H1 (cell line): ENCODE data around the gene CYP4A22. TPM values are rescaled to one million over a fixed set of nuclear protein-coding genes. Genes with fewer than 3 reads are reported as not detected.

Experiments
- CTCF ChIA-PET: fragments of 300-600 bp; sonication (Branson Sonifier 250); formaldehyde crosslinking; loops from one replicate; lab custom pipeline; 2021; ENCODE audit not compliant: partially characterized antibody; lab: Charles Lee
- POLR2A ChIA-PET: fragments of 300-600 bp; sonication (Branson Sonifier 250); formaldehyde crosslinking; loops from one replicate; lab custom pipeline; 2021; ENCODE audit warnings: inconsistent platforms; ENCODE audit not compliant: partially characterized antibody; lab: Charles Lee
- DNase-seq, 2 experiments: peaks; one replicate each; pipeline versions ENCODE4 v3.0.0 to v3.0.0-alpha.2; 2010 to 2022; ENCODE audit warnings: low spot score in 2 of 2, low read depth in 1 of 2, mixed read lengths in 1 of 2
- FAIRE-seq: peaks from 2 replicates; lab custom pipeline; 2011; peaks lifted over from hg19 to GRCh38; lab: Jason Lieb, UNC
- H2AFZ ChIP-seq: 2 replicates; pipeline ENCODE4 v1.8.1; 2012; ENCODE audit warnings: low read length, inconsistent platforms
- H2AK5ac ChIP-seq: 2 replicates; pipeline ENCODE4 v1.6.1; 2013; ENCODE audit warnings: low read depth, low read length
- H2BK120ac ChIP-seq: replicated peaks from 2 replicates; pipeline ENCODE3; 2013; ENCODE audit warnings: low read depth, low read length, inconsistent platforms
- H2BK12ac ChIP-seq: 2 replicates; pipeline ENCODE4 v1.6.1; 2013; ENCODE audit warnings: low read depth, low read length
- H2BK15ac ChIP-seq: 2 replicates; pipeline ENCODE4 v1.6.1; 2013; ENCODE audit warnings: low read length
- H2BK20ac ChIP-seq: 2 replicates; pipeline ENCODE4 v1.6.1; 2013; ENCODE audit warnings: low read length
- H2BK5ac ChIP-seq: 2 replicates; pipeline ENCODE4 v1.6.1; 2013; ENCODE audit warnings: low read depth, low read length
- H3K14ac ChIP-seq: 2 replicates; pipeline ENCODE4 v1.6.1; 2013; ENCODE audit warnings: inconsistent platforms; ENCODE audit not compliant: insufficient read length
- H3K18ac ChIP-seq: 2 replicates; pipeline ENCODE4 v1.6.1; 2013; ENCODE audit warnings: low read length; ENCODE audit errors: extremely low read depth
- H3K23ac ChIP-seq: 2 replicates; pipeline ENCODE4 v1.6.1; 2013; ENCODE audit warnings: inconsistent platforms; ENCODE audit not compliant: insufficient read length
- H3K23me2 ChIP-seq: 2 replicates; pipeline ENCODE4 v1.6.1; 2013; ENCODE audit warnings: low read depth, low read length
- H3K27ac ChIP-seq: 2 replicates; pipeline ENCODE4 v1.6.1; 2011; ENCODE audit warnings: low read depth, low read length, inconsistent platforms
- H3K27me3 ChIP-seq, 4 experiments: replicated peaks in 1 of 4; 1 replicate in 1 of 4; 2 replicates in 3 of 4; pipeline versions ENCODE4 v1.6.1 to v1.8.1; 2011 to 2013; ENCODE audit warnings: low read length in 3 of 4, mild to moderate bottlenecking in 3 of 4, inconsistent platforms in 2 of 4, mixed read lengths in 2 of 4, moderate library complexity in 1 of 4; ENCODE audit not compliant: control insufficient read depth in 3 of 4, insufficient read depth in 3 of 4; ENCODE audit errors: extremely low read depth in 1 of 4
- H3K36me3 ChIP-seq, 4 experiments: 2 replicates each; pipeline versions ENCODE4 v1.6.1 to v1.8.1; 2011 to 2013; ENCODE audit warnings: mild to moderate bottlenecking in 4 of 4, low read length in 3 of 4, moderate library complexity in 2 of 4, control low read depth in 1 of 4, inconsistent platforms in 1 of 4; ENCODE audit not compliant: insufficient read depth in 4 of 4, control insufficient read depth in 2 of 4
- H3K4ac ChIP-seq: replicated peaks from 2 replicates; pipeline ENCODE3; 2013; ENCODE audit warnings: low read length, low read depth, mixed read lengths, inconsistent platforms; ENCODE audit not compliant: insufficient read length
- H3K4me1 ChIP-seq, 4 experiments: replicated peaks in 1 of 4; 1 replicate in 1 of 4; 2 replicates in 3 of 4; pipeline versions ENCODE4 v1.6.1 to v1.8.1; 2011 to 2013; ENCODE audit warnings: low read length in 3 of 4, inconsistent platforms in 2 of 4, mixed read lengths in 1 of 4; ENCODE audit not compliant: insufficient read depth in 4 of 4, control insufficient read depth in 3 of 4
- H3K4me2 ChIP-seq, 2 experiments: 2 replicates each; pipeline versions ENCODE4 v1.6.1 to v1.8.1; 2011 to 2013; ENCODE audit warnings: low read depth in 2 of 2, low read length in 2 of 2, control low read depth in 1 of 2, inconsistent platforms in 1 of 2, mild to moderate bottlenecking in 1 of 2; ENCODE audit not compliant: insufficient read depth in 1 of 2
- H3K4me3 ChIP-seq, 4 experiments: fragments of 200-600, 300-600 bp in 1 of 4; sonication (generic), shearing (Covaris generic), sonication (Bioruptor Twin) in 1 of 4; 2 replicates each; pipeline versions ENCODE4 v1.5.1 to v1.8.1; 2011 to 2016; ENCODE audit warnings: low read length in 4 of 4, low read depth in 3 of 4, control low read depth in 2 of 4, inconsistent platforms in 2 of 4, mild to moderate bottlenecking in 2 of 4, mixed read lengths in 1 of 4, moderate library complexity in 1 of 4; ENCODE audit not compliant: insufficient read depth in 2 of 4; ENCODE audit errors: extremely low read depth in 1 of 4
- H3K56ac ChIP-seq: replicated peaks from 2 replicates; pipeline ENCODE3; 2013; ENCODE audit warnings: low read depth, mild to moderate bottlenecking, mixed read lengths, low read length, inconsistent platforms; ENCODE audit not compliant: insufficient read length
- H3K79me1 ChIP-seq: 2 replicates; pipeline ENCODE4 v1.6.1; 2013; ENCODE audit warnings: low read depth, low read length, control low read depth
- H3K79me2 ChIP-seq, 2 experiments: 2 replicates each; pipeline versions ENCODE4 v1.6.1 to v1.8.1; 2012 to 2013; ENCODE audit warnings: low read length in 2 of 2, mild to moderate bottlenecking in 2 of 2, inconsistent platforms in 1 of 2; ENCODE audit not compliant: insufficient read depth in 2 of 2, control insufficient read depth in 1 of 2
- H3K9ac ChIP-seq, 4 experiments: replicated peaks in 1 of 4; 1 replicate in 1 of 4; 2 replicates in 3 of 4; pipeline versions ENCODE4 v1.6.1 to v1.8.1; 2011 to 2013; ENCODE audit warnings: low read depth in 3 of 4, low read length in 3 of 4, control low read depth in 2 of 4, mild to moderate bottlenecking in 2 of 4, moderate library complexity in 2 of 4, inconsistent platforms in 1 of 4; ENCODE audit errors: extremely low read depth in 1 of 4
- H3K9me3 ChIP-seq, 2 experiments: 2 replicates each; pipeline versions ENCODE4 v1.6.1 to v1.8.1; 2012 to 2013; ENCODE audit warnings: mild to moderate bottlenecking in 2 of 2, moderate library complexity in 2 of 2, control low read depth in 1 of 2, inconsistent platforms in 1 of 2, low read depth in 1 of 2, low read length in 1 of 2, mixed read lengths in 1 of 2; ENCODE audit not compliant: insufficient read depth in 2 of 2
- H4K20me1 ChIP-seq, 2 experiments: replicated peaks in 1 of 2; 2 replicates each; pipeline versions ENCODE3 to v1.8.1; 2011 to 2013; ENCODE audit warnings: inconsistent platforms in 2 of 2, low read length in 2 of 2, mild to moderate bottlenecking in 1 of 2; ENCODE audit not compliant: insufficient read depth in 2 of 2, control insufficient read depth in 1 of 2
- H4K5ac ChIP-seq: 2 replicates; pipeline ENCODE4 v1.6.1; 2013; ENCODE audit warnings: low read length, low read depth, mixed read lengths, inconsistent platforms; ENCODE audit not compliant: insufficient read length
- H4K8ac ChIP-seq: 2 replicates; pipeline ENCODE4 v1.8.0; 2013; ENCODE audit warnings: mild to moderate bottlenecking, moderate library complexity, low read length, inconsistent platforms; ENCODE audit not compliant: insufficient read depth; ENCODE audit errors: extremely low read depth
- H4K91ac ChIP-seq: replicated peaks from 2 replicates; pipeline ENCODE3; 2013; ENCODE audit warnings: low read length, mixed read lengths, inconsistent platforms; ENCODE audit not compliant: insufficient read length
- CTCF ChIP-seq, 3 experiments: IDR thresholded peaks; 1 replicate in 2 of 3; 2 replicates in 1 of 3; pipeline versions ENCODE4 v1.5.1 to v1.6.1; 2011; ENCODE audit warnings: low read length in 3 of 3, mild to moderate bottlenecking in 3 of 3, inconsistent platforms in 2 of 3, low read depth in 1 of 3, moderate library complexity in 1 of 3; ENCODE audit not compliant: insufficient read depth in 1 of 3; ENCODE audit errors: control extremely low read depth in 1 of 3
- RAD21 ChIP-seq, 2 experiments: IDR thresholded peaks in 1 of 2; conservative IDR thresholded peaks in 1 of 2; 2 replicates each; pipeline ENCODE4 v1.6.1; 2011; ENCODE audit warnings: low read depth in 2 of 2, low read length in 2 of 2, improper control_type of control experiment in 1 of 2, inconsistent platforms in 1 of 2, mild to moderate bottlenecking in 1 of 2, moderate library complexity in 1 of 2
- SP1 ChIP-seq: IDR thresholded peaks from 2 replicates; pipeline ENCODE4 v1.6.1; 2011; ENCODE audit warnings: low read depth, low read length
- SRF ChIP-seq: IDR thresholded peaks from 2 replicates; pipeline ENCODE4 v1.6.1; 2011; ENCODE audit warnings: mild to moderate bottlenecking, low read depth, low read length, moderate library complexity
- WGBS, 2 experiments: shearing (Covaris generic) in 1 of 2; methylation state at CpG; one replicate each; pipeline versions ENCODE4 v1.1.6 to v1.1.7; 2013 to 2015; ENCODE audit warnings: low lambda C conversion rate in 2 of 2, mixed read lengths in 2 of 2, inconsistent platforms in 1 of 2, low coverage in 1 of 2, missing lambda C conversion rate in 1 of 2; ENCODE audit not compliant: insufficient replicate concordance in 2 of 2, insufficient coverage in 1 of 2, insufficient read length in 1 of 2; ENCODE audit errors: extremely low coverage in 1 of 2, missing lambda C conversion rate in 1 of 2; 5-methylcytosine and 5-hydroxymethylcytosine counted together
- polyA plus RNA-seq, 7 experiments: library from polyadenylated mRNA; depleted of rRNA in 3 of 7; stranded (reverse) in 5 of 7; unstranded in 2 of 7; fragments of >200 nt in 5 of 7; fragments of 200-250 nt in 2 of 7; gene quantifications; 1 replicate in 5 of 7; 2 replicates in 1 of 7; 4 replicates in 1 of 7; pipeline versions ENCODE4 v1.2.1 to v1.2.3, GENCODE V29; 2011 to 2013; ENCODE audit warnings: missing spikeins in 2 of 7, mixed read lengths in 2 of 7
- total RNA-seq: library from RNA; stranded (reverse); fragmentation: NEBNext Ultra II Directional; extraction: Animal tissue kit (Norgen Biotek cat#: 25700); gene quantifications from 2 replicates; pipeline ENCODE4 v1.2.1, GENCODE V29; 2021

The CYP4A22 gene
- total and polyA plus RNA-seq, 2 of the 8 experiments (the other 6 are each of a cell fraction or from before 2014, with no cell fraction given), result not detected

GRCh38 chr1:47196622-47197021 lies 59.4 kb downstream of the CYP4A22 start:
- no peak overlapping the region for H3K4me2 ChIP-seq
- H2BK12ac ChIP-seq, result no peak overlapping the region
- H3K79me2 ChIP-seq, result no peaks in the 10 kb centered on the region
- H3K23me2 ChIP-seq, result no peaks in the 10 kb centered on the region
- POLR2A ChIA-PET, result no interaction called here
- H2BK120ac ChIP-seq, result no peak overlapping the region
- DNase-seq (no peak), FAIRE-seq (no peak)
- H3K4ac ChIP-seq, result no peak overlapping the region
- no peak overlapping the region for H4K91ac ChIP-seq
- no peak overlapping the region for H3K56ac ChIP-seq
- no peak overlapping the region for H3K9ac ChIP-seq
- H4K8ac ChIP-seq, result no peak overlapping the region
- H3K18ac ChIP-seq, result no peak overlapping the region
- H3K23ac ChIP-seq, result no peak overlapping the region
- no peak overlapping the region for H2AFZ ChIP-seq
- H4K5ac ChIP-seq, result no peak overlapping the region
- H3K27me3 ChIP-seq, result peaks cover 0 to 22% (median 16%) of the 10 kb centered on the region in 4 experiments; a peak in 3 of 7 replicates
- H2BK5ac ChIP-seq, result no peak overlapping the region
- no peak overlapping the region for H2BK20ac ChIP-seq
- 55% methylated on average over 3 of the region's 3 CpGs; no CpG with 5 or more reads in 1 of the 2 experiments for WGBS, 2 experiments
- no peak overlapping the region for H3K27ac ChIP-seq
- H3K4me1 ChIP-seq, result peaks cover 5 to 16% (median 9%) of the 10 kb centered on the region in 4 experiments
- no peaks in the 10 kb centered on the region for H3K36me3 ChIP-seq
- no peaks in the 10 kb centered on the region for H4K20me1 ChIP-seq
- CTCF ChIA-PET, result interaction anchor here (0.7 to 14.2 kb wide), 16 partner anchors 8 to 670 kb away, joined by 3 to 207 read pairs (median 4); no protein-coding TSS in a partner anchor
- H3K4me3 ChIP-seq, result no peak overlapping the region
- no peak overlapping the region for H2AK5ac ChIP-seq
- peak; percentile 39 to 50; a peak in 3 of 4 replicates for TF ChIP-seq RAD21 (IDR thresholded peaks at IDR 0.05 in 1 of 2, conservative IDR thresholded peaks at IDR 0.05 in 1 of 2; ENCODE audit: low read depth in 2 of 2, low read length in 2 of 2)
- no peak for TF ChIP-seq SRF
- TF ChIP-seq SP1, result no peak
- TF ChIP-seq CTCF (IDR thresholded peaks at IDR 0.05; ENCODE audit: control extremely low read depth in 1 of 3, insufficient read depth in 1 of 3, low read depth in 1 of 3, low read length in 3 of 3), result peak; percentile 35 to 53 (median 37)
- H3K79me1 ChIP-seq, result no peaks in the 10 kb centered on the region
- H3K14ac ChIP-seq, result no peak overlapping the region
- no peak overlapping the region for H2BK15ac ChIP-seq
- no peaks in the 10 kb centered on the region for H3K9me3 ChIP-seq
